GM18520 (cell line): ENCODE measurements around the gene STK11.
A peak's percentile ranks its signal among the peaks of the same experiment; 100 is the strongest.

Experiments used
- ATAC-seq: cut with Tn5 transposase; IDR thresholded peaks from one replicate; pipeline ENCODE4 v1.9.1; 2021; ENCODE audit not compliant: unreplicated experiment

Gene STK11

DNA sequence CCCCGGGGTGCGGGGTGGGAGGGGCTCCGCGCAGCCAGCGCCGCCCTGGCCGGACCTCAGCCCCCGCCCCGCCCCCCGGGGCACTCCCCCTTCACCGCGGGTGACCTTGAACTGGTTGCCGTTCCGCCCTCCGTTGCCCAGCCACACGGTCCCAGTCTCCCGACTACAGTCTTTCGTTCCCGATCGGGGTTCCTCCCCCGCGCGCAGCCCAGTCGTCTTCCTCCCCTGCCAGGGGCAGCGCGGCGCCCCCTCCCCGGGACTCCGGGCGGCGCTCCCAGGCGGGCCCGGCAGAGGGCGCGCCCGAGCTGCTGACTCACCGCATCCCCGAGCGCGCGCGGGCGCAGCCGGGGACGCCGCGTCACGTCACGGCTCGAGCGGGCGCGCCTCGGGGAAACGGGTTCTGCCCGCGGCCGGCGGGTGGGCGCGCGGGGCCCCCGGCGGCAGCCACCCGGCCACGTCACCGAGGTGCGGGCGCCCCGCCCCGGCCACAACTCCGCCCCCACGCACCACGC is 43.3 kb downstream of the STK11 start:
- peak; percentile 17 for ATAC-seq

DNA sequence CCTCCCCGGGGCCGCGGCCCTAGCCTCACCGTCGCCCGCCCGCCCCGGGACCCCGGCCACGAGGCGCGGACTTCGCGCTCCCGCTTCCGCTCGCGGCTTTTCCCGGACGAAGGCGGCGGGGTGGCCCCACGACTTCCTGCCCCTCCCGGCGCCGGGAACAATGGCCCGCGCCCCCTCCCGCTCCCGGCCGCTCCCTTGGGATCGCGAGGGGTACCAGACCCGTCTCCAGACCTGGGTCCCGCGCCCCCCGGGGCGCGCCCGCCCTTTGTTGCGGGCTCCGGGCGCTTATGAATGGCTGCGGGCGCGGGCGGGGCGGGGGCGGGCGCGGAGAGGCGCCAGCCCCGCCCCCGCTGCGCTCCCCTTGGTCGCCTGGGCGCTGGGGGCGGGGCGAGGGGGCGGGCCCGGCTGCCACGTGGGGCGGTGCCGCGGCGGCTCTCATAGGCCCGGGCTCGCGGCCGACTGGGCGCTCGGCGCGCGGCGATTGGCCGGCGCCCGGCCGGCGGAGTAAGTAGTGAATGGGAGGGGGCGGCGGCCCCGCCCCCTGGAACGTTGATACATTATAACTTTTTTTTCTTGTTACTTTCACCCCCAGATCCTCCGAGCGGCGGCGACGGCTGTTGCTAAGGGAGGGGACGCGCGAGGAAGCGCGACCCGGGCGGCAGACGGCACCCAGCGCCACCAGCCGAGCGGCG is 43.9 kb downstream of the STK11 start:
- peak; percentile 43 for ATAC-seq

DNA sequence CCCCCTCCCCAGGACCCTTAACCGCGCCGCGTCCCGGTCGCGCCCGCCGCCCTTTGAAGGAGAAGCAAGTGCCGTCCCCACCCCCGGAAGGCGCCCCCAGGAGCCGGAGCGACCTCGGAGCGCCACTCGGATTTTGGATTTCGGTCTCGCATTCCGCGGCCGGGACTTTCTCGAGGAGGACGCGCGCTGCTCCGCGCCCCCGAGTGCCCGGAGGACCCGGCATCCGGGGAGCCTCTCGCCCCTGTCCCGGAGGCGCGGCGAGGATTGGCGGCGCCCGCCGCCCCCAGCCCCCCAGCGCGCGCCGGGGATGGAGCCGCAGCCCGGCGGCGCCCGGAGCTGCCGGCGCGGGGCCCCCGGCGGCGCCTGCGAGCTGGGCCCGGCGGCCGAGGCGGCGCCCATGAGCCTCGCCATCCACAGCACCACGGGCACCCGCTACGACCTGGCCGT is 44.4 kb downstream of the STK11 start:
- ATAC-seq = no peak

DNA sequence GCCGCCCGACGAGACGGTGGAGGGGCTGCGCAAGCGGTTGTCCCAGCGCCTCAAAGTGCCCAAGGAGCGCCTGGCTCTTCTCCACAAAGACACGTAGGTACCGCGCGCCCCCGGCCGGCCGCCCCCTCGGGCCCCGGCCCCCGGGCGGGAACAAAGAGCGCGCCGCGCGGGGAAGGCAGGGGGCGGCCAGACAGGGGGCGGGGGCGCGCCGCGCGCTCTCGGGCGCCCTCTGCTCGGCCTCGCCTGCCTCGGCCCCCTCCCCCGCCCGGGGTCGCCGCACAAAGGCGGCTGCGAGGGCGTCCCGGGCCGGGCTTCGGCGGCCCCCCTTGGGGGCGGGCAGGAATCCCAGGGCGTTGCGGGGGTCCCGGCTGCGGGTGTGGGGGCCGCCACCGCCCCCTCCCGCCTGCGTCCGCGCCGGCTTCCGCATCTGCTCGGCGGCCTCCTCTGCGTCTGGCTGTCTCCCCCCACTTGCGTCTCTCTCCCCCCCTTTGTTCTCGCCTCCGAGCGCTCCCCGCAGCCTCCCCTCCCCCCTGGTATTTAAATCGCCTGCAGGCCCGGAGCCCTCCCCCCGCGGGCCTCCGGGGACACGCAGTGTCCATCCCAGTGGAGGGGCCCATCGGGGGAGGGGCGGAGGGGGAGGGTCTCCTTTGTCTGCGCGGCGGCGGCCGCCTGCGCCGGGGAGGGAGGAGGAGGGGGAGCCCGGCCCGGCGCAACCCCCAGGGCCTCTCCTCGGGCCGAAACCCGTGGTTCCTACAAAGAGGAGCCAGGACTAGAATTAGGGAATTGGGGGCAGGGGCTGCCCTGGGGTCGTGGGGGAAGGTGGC is 45.1 kb downstream of the STK11 start:
- no peak for ATAC-seq

DNA sequence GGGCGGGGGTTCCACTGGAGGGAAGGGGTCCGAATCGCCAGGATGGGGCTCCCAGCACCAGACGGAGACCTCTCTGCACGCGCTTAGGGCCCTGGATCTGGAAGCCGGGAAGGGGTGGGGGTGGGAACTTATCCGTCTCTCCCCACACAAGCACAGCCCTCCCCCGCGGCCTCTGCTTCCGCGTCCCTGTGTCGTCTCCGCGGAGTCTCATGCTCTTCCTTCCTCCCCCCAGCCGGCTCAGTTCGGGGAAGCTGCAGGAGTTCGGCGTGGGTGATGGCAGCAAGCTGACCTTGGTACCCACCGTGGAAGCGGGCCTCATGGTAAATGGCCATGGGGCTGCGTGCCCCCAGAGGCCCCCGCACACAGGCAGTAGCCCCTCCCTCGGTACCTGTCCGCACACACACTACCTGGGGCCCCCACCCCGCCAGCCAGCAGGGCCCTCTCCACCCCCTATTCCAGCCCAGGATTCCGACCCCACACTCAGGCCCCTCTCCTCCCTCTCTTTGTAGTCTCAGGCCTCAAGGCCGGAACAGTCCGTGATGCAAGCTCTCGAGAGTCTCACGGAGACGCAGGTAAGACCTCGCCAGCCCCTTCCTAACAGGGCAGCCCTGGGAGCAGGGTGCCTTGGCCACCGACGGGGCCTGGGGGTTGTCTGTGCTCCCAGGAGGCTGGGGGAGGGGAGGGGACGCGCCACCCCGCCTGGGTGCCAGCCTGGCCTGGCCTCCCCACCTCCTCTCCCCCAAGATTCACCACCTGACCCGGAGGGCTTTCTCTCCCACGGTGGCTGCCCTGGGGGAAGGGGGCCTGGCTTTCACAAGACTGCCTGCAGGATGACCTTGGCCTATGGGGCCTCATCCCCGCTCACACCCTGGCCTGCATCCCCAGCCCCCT is 46.0 kb downstream of the STK11 start:
- ATAC-seq = no peak

DNA sequence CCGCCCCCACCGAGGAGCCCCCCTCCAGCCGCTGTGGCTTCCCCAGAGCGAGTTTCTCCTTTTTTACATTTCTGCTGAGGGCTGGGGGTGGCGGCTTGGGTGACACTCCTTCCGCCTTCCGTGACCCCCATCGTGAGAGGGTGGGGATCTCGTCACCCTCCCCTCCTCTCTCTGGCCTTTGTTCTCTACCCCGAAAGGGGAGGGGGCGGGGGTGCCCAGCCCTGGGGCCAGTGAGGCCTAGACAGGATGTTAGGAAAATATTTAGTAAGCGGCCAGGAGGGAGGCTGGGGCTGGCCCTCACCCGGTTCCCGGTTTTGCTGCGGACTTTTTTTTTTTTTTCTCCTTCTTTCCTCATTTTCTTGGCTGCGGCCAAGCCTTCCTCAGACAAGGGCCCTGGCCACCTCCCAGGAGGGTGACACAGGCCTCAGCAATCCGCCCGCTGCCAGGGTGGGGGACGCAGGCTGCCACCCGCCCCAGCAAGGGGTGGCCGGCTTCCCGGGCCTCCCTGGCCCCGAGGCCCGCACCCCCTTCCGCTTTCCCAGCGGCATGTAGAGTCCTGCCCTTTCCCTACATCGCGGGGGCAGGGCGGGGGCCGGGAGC is 46.7 kb downstream of the STK11 start:
- ATAC-seq = no peak

DNA sequence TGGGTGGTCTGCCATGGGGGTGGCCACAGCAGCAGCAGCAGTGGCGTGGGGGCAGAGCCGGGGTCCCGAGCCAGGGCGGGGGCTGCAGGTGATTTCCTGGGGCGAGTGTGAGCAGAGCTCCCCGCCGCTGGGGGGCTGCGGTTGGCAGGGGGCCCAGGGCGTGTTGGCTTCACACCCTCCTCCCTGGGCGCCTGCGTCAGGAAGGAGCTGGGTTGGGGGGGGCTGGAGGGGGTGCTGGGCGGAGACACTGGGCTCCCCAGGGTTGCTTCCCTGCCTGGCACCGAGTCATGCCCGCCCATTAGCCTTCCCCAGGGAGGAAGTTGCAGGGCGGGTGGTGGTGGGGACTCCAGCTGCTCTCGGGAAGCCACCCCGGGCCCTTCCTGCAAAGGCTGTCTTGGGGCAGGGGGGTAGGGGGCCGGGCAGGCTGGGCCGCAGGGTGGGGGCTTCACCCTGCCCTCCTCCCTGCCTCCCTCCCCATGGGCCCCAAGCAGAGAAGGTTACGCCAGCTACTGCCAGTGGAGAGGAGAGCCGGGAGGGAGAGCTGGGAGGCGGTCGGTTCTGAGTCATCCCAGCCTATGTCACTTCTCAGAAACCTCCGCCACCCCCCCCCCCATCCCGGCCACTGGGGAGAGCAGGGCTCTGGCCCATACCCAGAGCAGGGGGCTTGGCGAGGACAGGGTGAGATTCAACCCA is 47.4 kb downstream of the STK11 start:
- ATAC-seq = no peak

DNA sequence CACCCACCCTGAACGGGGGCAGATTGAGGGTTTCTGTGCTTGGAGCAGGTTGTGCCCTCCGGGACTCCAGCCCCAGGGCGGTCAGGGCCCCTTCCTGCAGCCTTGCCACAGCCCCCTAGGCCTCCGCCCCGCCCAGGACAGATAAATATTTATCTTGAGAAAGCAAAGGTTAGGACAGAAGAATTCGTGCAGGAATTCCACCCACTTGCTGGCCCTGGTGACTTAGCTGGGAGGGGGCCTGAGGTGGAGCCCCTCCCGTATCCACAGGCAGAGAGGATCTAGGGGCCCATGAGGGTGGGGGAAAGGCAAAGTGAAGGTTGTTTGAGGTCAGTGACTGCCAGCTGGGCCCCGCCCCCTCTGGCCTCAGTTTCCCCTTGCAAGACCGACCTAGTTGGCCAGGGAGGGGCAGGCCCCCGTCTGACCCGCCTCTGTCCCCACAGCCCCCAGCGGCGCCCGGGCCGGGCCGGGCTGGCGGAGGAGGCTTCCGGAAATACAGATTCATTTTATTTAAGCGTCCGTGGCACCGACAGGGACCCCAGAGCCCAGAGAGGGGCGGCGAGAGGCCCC is 48.0 kb downstream of the STK11 start:
- no peak for ATAC-seq

DNA sequence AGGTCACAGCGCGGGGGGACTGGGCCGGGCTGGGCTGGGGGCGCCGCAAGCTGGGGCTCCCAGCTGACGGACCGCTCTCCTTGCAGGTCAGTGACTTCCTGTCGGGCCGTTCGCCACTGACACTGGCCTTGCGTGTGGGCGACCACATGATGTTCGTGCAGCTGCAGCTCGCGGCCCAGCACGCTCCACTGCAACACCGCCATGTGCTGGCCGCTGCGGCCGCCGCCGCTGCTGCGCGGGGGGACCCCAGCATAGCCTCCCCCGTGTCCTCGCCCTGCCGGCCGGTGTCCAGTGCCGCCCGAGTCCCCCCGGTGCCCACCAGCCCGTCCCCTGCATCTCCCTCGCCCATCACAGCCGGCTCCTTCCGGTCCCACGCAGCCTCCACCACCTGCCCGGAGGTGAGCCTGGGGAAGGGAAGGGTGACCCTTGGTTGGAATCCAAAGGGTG is 48.5 kb downstream of the STK11 start:
- no peak for ATAC-seq

DNA sequence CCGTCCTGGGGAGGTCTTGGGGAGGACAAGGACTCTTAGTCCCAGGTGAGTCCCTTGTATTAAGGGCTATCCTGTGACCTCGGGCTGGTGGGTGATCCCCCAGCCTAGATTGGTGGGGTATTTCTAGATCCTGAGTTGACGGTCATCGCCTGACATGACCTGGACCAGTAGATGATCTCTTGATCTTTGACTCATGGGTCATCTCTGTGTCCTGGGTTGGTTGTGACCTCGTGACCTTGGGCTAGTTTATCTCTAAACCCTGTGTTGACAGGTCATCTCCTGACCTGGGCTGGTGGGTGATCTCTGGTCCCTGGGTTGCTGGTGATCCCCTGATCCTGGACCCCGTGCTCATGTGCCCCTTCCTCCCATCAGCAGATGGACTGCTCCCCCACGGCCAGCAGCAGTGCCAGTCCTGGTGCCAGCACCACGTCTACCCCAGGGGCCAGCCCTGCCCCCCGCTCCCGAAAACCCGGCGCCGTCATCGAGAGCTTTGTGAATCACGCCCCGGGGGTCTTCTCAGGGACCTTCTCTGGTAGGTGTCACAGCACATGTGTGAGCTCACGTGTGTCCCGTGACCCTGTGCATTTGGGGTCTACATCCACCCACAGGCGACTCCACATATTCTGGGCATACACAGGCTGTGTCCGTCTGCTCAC is 49.1 kb downstream of the STK11 start:
- ATAC-seq = no peak

DNA sequence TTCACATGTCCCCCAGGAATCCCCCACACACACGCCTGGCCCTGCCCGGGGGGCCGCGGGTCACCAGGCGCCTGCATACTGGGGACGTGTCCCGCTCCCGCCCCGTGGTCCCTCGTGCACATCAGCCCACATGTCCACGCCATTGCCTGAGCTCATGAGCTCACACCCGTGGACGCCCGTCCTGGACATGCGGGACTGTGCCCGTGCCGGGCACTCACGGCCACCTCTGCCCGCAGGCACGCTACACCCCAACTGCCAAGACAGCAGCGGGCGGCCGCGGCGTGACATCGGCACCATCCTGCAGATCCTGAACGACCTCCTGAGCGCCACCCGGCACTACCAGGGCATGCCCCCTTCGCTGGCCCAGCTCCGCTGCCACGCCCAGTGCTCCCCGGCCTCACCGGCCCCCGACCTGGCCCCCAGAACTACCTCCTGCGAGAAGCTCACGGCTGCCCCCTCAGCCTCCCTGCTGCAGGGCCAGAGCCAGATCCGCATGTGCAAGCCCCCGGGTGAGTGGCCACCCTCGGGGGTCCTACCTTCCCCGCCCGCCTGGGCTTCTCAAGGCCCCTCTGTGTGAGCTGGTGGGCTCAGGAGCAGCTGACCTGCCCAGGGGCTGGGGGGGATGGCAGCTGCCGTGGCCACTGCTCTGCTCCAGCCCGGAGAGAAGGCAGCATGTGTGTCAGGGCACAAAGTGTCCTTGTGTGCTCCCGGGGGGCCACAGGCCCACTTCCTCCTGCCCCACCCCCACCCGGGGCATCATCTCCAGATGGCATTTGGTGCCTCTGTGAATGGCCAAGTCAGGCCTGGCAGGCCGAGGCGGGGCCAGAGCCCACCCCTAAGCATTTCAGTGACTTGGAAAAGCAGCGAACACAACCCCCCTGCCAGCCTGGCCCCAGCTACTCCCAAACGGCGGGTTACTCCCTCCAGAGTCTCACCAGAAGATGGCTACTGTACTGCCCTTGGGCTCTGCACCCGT is 49.9 kb downstream of the STK11 start:
- ATAC-seq = no peak

DNA sequence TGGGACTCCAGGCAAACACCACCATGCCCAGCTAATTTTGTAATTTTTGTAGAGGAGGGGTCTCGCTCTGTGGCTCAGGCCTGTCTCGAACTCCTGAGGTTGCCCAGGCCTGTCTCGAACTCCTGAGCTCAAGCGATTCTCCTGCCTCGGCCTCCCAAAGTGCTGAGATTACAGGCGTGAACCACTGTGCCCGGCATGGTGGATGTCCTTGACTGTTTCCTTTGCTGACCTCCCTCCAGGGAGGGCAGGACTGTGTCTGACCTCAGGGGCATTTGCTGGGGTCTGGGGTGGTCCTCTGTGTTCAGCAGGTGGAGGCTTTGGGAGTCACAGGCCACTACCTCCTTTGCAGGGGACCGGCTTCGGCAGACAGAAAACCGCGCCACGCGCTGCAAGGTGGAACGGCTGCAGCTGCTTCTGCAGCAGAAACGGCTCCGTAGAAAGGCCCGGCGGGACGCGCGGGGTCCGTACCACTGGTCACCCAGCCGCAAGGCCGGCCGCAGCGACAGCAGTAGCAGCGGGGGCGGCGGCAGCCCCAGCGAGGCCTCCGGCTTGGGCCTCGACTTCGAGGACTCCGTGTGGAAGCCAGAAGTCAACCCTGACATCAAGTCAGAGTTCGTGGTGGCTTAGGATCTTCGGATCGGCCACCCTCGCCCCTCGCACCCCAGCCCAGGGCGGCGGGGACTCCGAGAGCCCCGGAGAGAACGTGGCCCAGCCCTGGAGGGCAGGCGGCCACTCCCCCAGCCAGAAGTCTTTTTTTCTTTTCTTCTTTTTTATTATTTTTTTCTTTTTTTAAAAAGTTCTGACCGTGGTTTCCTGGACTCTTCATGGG is 51.3 kb downstream of the STK11 start:
- no peak for ATAC-seq

DNA sequence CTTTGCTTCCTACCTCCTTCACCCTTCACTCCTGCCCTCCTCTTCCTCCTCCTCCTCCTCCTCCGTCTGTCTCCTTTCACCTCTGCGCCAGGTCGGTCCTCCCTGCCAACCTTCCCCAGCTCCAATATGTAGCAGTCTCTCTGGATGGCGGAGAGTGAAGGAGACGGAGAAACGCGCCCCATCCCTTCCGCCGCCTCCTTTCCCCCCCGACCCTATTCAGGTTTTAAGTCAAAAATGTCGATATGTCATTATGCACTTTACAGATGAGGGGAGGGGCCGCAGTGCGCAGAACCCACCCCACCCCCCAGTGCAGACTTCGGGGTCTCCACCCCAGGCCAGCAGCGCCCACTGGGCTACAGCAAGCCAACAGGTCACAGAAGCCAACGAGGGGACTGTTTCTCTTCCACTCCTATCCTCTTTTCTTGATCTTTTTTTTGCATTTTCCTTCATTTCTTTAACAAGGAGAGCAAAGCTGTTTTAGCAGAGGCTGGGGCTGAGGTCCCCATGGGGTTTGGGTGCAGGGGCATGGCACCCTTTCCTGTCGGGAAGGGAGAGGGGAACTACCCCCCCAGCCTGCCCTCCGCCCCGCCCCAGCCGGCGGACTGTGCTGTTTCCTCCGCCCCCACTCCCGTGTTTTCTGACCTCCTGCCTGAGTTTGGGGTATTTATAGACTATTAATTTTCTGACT is 52.0 kb downstream of the STK11 start:
- no peak for ATAC-seq

DNA sequence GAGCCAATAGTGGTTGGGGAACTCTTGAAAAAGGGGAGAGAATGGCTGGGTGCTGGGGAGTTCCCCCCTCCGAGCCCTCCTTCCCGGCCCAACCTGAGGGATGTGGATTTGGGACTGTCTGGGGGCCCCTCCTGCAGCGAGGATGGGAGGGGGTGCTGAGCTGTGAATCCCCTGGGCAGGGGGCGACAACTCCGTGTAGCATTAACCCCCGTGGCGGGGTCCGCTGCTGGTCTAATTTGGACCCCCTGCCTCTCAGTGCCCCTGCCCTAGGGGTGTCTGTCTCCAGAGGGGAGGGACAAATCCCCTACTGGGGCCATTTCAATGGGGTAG is 52.5 kb downstream of the STK11 start:
- no peak for ATAC-seq

DNA sequence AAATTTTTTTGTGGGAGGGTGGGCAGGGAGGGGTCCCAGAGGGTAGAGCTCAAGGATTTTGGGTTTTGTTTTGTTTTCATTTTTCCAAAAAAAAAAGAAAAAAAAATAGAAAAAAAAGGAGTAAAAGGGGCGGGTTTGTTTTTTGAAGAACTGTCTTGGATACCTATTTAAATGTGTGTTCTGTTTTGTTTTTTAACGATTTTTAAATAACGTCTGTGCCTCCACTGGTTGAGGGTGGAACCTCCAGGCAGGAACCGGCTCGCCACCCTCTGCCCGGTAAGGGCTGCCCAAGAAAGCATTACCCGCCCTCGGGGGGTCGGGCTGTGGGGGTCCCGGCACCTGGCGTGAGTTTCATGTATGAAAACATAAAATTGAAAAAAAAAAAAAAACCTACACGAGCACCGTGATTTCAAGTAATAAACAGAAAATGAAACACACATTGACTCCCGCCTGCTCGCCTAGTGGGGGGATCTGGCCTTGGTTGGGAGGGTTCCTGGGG is 53.2 kb downstream of the STK11 start:
- ATAC-seq = no peak

DNA sequence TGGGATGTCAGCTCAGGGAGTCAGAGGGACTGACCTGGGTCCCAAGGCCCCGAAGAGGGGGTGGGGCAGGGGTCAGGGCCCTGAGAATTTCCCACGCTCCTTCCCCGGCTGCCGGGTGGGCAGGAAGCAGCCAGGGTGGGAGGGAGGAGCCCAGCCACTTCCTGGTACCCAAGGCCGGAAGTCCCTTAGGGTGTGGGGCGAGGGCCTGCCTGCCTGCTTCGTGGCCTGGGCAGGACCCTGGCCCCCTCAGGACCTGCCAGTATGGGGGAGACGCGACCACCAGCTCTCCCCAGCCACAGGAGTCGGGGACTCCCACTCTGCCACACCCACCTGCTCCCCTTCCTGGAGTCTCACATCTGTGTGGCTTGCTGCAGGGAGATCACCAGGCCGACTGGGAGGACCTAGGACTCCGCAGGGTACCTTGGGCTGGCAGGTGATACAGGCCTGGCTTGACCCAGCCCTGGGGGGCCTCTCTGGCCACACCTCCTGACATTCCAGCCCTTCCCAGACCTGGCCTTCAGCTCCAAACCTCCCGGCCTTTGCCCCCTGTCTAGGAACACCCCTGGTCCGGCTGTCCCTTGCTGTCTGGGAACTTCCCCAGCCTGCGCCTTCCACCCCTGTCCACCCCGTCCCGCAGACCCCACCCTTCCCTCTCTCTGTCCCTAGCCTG is 53.8 kb downstream of the STK11 start:
- no peak for ATAC-seq
